Measurements from ENCODE around the gene ZNF593OS.
A peak's percentile ranks its signal among the peaks of the same experiment; 100 is the strongest.

The ZNF593OS gene

GRCh38 chr1:26184086-26184485 is 12.5 kb upstream of the ZNF593OS start:
- DNase-seq (ENCODE audit: low read depth in 2 of 3, low spot score in 1 of 3) = no peak

GRCh38 chr1:26182383-26182696 is 10.7 kb upstream of the ZNF593OS start:
- DNase-seq (ENCODE audit: low read depth in 2 of 3, low spot score in 1 of 3) = no peak

GRCh38 chr1:26181586-26182382 is 10.2 kb upstream of the ZNF593OS start:
- no peak for DNase-seq (ENCODE audit: low read depth in 2 of 3, low spot score in 1 of 3)

GRCh38 chr1:26180010-26180506 is 8.4 kb upstream of the ZNF593OS start:
- no peak for DNase-seq (ENCODE audit: low read depth in 2 of 3, low spot score in 1 of 3)

GRCh38 chr1:26177182-26177684 is 5.6 kb upstream of the ZNF593OS start, which contains the start of gene CNKSR1:
CNKSR1 (plus strand) TSS chr1:26177491; CDS start chr1:26177548, 57 bp downstream.
- no peak for DNase-seq (ENCODE audit: low read depth in 2 of 3, low spot score in 1 of 3)

GRCh38 chr1:26175346-26175745 is 3.7 kb upstream of the ZNF593OS start:
- DNase-seq (ENCODE audit: low read depth in 2 of 3, low spot score in 1 of 3) = no peak

- no peak for DNase-seq (ENCODE audit: low read depth in 2 of 3, low spot score in 1 of 3)
Measured at GRCh38 chr1:26170472-26170821, 1.2 kb downstream of the ZNF593OS start.

GRCh38 chr1:26169669-26170471 is 1.8 kb downstream of the ZNF593OS start, which contains the start of gene ZNF593:
ZNF593 (plus strand) TSS chr1:26169908; CDS start chr1:26169984, 76 bp downstream.
- peak; percentile 83 to 88 (median 86) for DNase-seq (ENCODE audit: low read depth in 2 of 3, low spot score in 1 of 3)

- no peak for DNase-seq (ENCODE audit: low read depth in 2 of 3, low spot score in 1 of 3)
Measured at GRCh38 chr1:26169198-26169554, 2.5 kb downstream of the ZNF593OS start.

- no peak for DNase-seq (ENCODE audit: low read depth in 2 of 3, low spot score in 1 of 3)
Measured at GRCh38 chr1:26168410-26169197, 3.0 kb downstream of the ZNF593OS start, which contains the start of gene C1orf232. C1orf232 (minus strand) TSS chr1:26168963; CDS start chr1:26168499, 464 bp downstream.

- no peak for DNase-seq (ENCODE audit: low read depth in 2 of 3, low spot score in 1 of 3)
Measured at GRCh38 chr1:26166719-26167281, 4.8 kb downstream of the ZNF593OS start.

GRCh38 chr1:26164861-26165842 is 6.5 kb downstream of the ZNF593OS start:
- no peak for DNase-seq (ENCODE audit: low read depth in 2 of 3, low spot score in 1 of 3)

GRCh38 chr1:26164036-26164860 is 7.4 kb downstream of the ZNF593OS start:
- peak in 2 of 3 donors; percentile 33 to 43 for DNase-seq (ENCODE audit: low read depth in 2 of 3, low spot score in 1 of 3)

- no peak for DNase-seq (ENCODE audit: low read depth in 2 of 3, low spot score in 1 of 3)
Measured at GRCh38 chr1:26163684-26164035, 8.0 kb downstream of the ZNF593OS start.

- DNase-seq (ENCODE audit: low read depth in 2 of 3, low spot score in 1 of 3) = no peak
Measured at GRCh38 chr1:26162220-26162709, 9.4 kb downstream of the ZNF593OS start.

- peak in 2 of 3 donors; percentile 18 to 27 for DNase-seq (ENCODE audit: low read depth in 2 of 3, low spot score in 1 of 3)
Measured at GRCh38 chr1:26161415-26162219, 10.0 kb downstream of the ZNF593OS start.

GRCh38 chr1:26160527-26161414 is 10.9 kb downstream of the ZNF593OS start:
- DNase-seq (ENCODE audit: low read depth in 2 of 3, low spot score in 1 of 3) = no peak
